GM12878 (cell line): ENCODE results near the gene TMEM86B. TPM values are rescaled to one million over a fixed set of nuclear protein-coding genes. Genes with fewer than 3 reads are reported as not detected.

Experiments used
- ATAC-seq: fragments of 200-7000 bp; cut with Tn5 transposase; 3 replicates; pipeline ENCODE4 v1.9.1; 2020; ENCODE audit warnings: mild to moderate bottlenecking, moderate library complexity
- BruUV-seq: library from RNA; stranded (reverse); fragments of 400-500 nt; replicated peaks from 2 replicates; lab custom pipeline; 2021; lab: Mats Ljungman, UMichigan
- CTCF ChIA-PET: fragments of 300-600 bp; sonication (Branson Sonifier 250); formaldehyde crosslinking; extraction: SDS; loops from one replicate; lab custom pipeline; 2021; ENCODE audit warnings: inconsistent platforms; lab: Yijun Ruan, JAX
- POLR2A ChIA-PET: fragments of 350-600 bp; formaldehyde crosslinking; extraction: SDS; loops from one replicate; lab custom pipeline; 2021; ENCODE audit warnings: inconsistent platforms; lab: Charles Lee
- RAD21 ChIA-PET: fragments of 300-600 bp; sonication (Branson Sonifier 250); formaldehyde crosslinking; loops from one replicate; lab custom pipeline; 2023; ENCODE audit warnings: antibody characterized with exemption; ENCODE audit not compliant: unreplicated experiment; lab: Charles Lee
- SMC1A ChIA-PET: fragments of 300-600 bp; sonication (Branson Sonifier 250); formaldehyde crosslinking; loops from one replicate; lab custom pipeline; 2023; ENCODE audit not compliant: unreplicated experiment, uncharacterized antibody; lab: Charles Lee
- DNase-seq: peaks from one replicate; pipeline ENCODE4 v3.0.0-alpha.2; 2011; ENCODE audit warnings: low read depth, low spot score
- FAIRE-seq: peaks from 3 replicates; lab custom pipeline; 2011; peaks lifted over from hg19 to GRCh38; lab: Jason Lieb, UNC
- H2AFZ ChIP-seq: 2 replicates; pipeline ENCODE4 v1.6.0; 2011; ENCODE audit warnings: low read depth, low read length, control low read depth; ENCODE audit not compliant: control insufficient read depth
- H3K27ac ChIP-seq: 2 replicates; pipeline ENCODE4 v1.5.1; 2011; ENCODE audit warnings: control low read depth; ENCODE audit not compliant: control insufficient read depth, insufficient read depth
- H3K27me3 ChIP-seq, 2 experiments: replicated peaks in 1 of 2; 2 replicates each; pipeline versions ENCODE4 v1.6.0 to v1.6.1; 2011; ENCODE audit warnings: low read length in 1 of 2; ENCODE audit not compliant: control insufficient read depth in 2 of 2, insufficient read depth in 2 of 2
- H3K36me3 ChIP-seq, 2 experiments: 2 replicates each; pipeline ENCODE4 v1.5.1; 2011; ENCODE audit warnings: low read length in 1 of 2; ENCODE audit not compliant: control insufficient read depth in 2 of 2, insufficient read depth in 2 of 2
- H3K4me1 ChIP-seq: 2 replicates; pipeline ENCODE4 v1.6.1; 2011; ENCODE audit warnings: mild to moderate bottlenecking, low read length, moderate library complexity, mixed read lengths; ENCODE audit not compliant: control insufficient read depth, insufficient read depth
- H3K4me2 ChIP-seq: 2 replicates; pipeline ENCODE4 v1.6.0; 2011; ENCODE audit warnings: control low read depth; ENCODE audit not compliant: control insufficient read depth, insufficient read depth
- H3K4me3 ChIP-seq: fragments of 200-600 bp; sonication (generic); 2 replicates; pipeline ENCODE4 v1.5.1; 2016
- H3K79me2 ChIP-seq: 2 replicates; pipeline ENCODE4 v1.6.0; 2011; ENCODE audit warnings: low read length; ENCODE audit not compliant: control insufficient read depth, insufficient read depth
- H3K9ac ChIP-seq: 2 replicates; pipeline ENCODE4 v1.8.0; 2011; ENCODE audit warnings: low read length, control low read depth, mixed read lengths; ENCODE audit not compliant: control insufficient read depth, insufficient read depth
- H3K9me3 ChIP-seq: replicated peaks from 3 replicates; pipeline ENCODE4 v1.5.1; 2011; ENCODE audit warnings: mild to moderate bottlenecking, low read length; ENCODE audit not compliant: control insufficient read depth, insufficient read depth
- H4K20me1 ChIP-seq: 2 replicates; pipeline ENCODE4 v1.6.0; 2011; ENCODE audit not compliant: control insufficient read depth, insufficient read depth
- CBFB ChIP-seq: IDR thresholded peaks from 2 replicates; pipeline ENCODE4 v1.6.1; 2016; ENCODE audit warnings: antibody characterized with exemption, low read depth
- CREM ChIP-seq: IDR thresholded peaks from 2 replicates; pipeline ENCODE4 v1.6.1; 2014; ENCODE audit warnings: antibody characterized with exemption, low read depth
- EGR1 ChIP-seq, 2 experiments: IDR thresholded peaks; 1 replicate in 1 of 2; 2 replicates in 1 of 2; pipeline ENCODE4 v1.6.1; 2011 to 2012; ENCODE audit warnings: low read depth in 2 of 2, low read length in 2 of 2, borderline replicate concordance in 1 of 2, mild to moderate bottlenecking in 1 of 2, moderate library complexity in 1 of 2
- FOS ChIP-seq: IDR thresholded peaks from 3 replicates; pipeline ENCODE4 v1.6.1; 2011; ENCODE audit warnings: borderline replicate concordance; ENCODE audit not compliant: insufficient read length; ENCODE audit errors: extremely low read depth
- HDAC2 ChIP-seq: fragments of 200-600 bp; sonication (generic); IDR thresholded peaks from 2 replicates; pipeline ENCODE4 v1.6.1; 2017
- HDAC6 ChIP-seq: fragments of 200-600 bp; sonication (generic); IDR thresholded peaks from one replicate; pipeline ENCODE4 v1.8.0; 2017; ENCODE audit warnings: antibody characterized with exemption; ENCODE audit not compliant: unreplicated experiment
- JUNB ChIP-seq: IDR thresholded peaks from 2 replicates; pipeline ENCODE4 v1.6.1; 2016; ENCODE audit warnings: antibody characterized with exemption, mild to moderate bottlenecking
- KAT2A ChIP-seq: conservative IDR thresholded peaks from 2 replicates; pipeline ENCODE4 v1.6.1; 2011; ENCODE audit warnings: low read depth, low read length; ENCODE audit not compliant: control insufficient read depth
- NFYB ChIP-seq: IDR thresholded peaks from 2 replicates; pipeline ENCODE4 v1.6.1; 2011; ENCODE audit warnings: low read depth, mild to moderate bottlenecking, low read length, improper control_type of control experiment, moderate library complexity; ENCODE audit not compliant: insufficient read depth
- POLR2AphosphoS5 ChIP-seq: IDR thresholded peaks from 2 replicates; pipeline ENCODE4 v1.6.1; 2011; ENCODE audit warnings: mild to moderate bottlenecking, low read length, inconsistent platforms
- RAD21 ChIP-seq: IDR thresholded peaks from 2 replicates; pipeline ENCODE4 v1.6.1; 2011; ENCODE audit warnings: mild to moderate bottlenecking, low read depth, low read length, moderate library complexity; ENCODE audit not compliant: insufficient read depth
- RUNX3 ChIP-seq: IDR thresholded peaks from 2 replicates; pipeline ENCODE4 v1.6.1; 2012; ENCODE audit warnings: low read length, inconsistent platforms
- SMAD1 ChIP-seq: fragments of 450-650 bp; IDR thresholded peaks from 2 replicates; pipeline ENCODE4 v1.6.1; 2018; ENCODE audit warnings: mild to moderate bottlenecking, low read depth; ENCODE audit not compliant: partially characterized antibody
- SMC3 ChIP-seq: IDR thresholded peaks from 2 replicates; pipeline ENCODE4 v1.6.1; 2011; ENCODE audit warnings: low read length, improper control_type of control experiment, borderline replicate concordance
- SP1 ChIP-seq: IDR thresholded peaks from one replicate; pipeline ENCODE4 v1.6.1; 2011; ENCODE audit warnings: low read depth, low read length
- SPI1 ChIP-seq: IDR thresholded peaks from 2 replicates; pipeline ENCODE4 v1.6.1; 2011; ENCODE audit warnings: low read depth, mild to moderate bottlenecking, low read length, moderate library complexity, borderline replicate concordance; ENCODE audit not compliant: insufficient read depth
- STAT3 ChIP-seq: IDR thresholded peaks from 2 replicates; pipeline ENCODE4 v1.6.1; 2011; ENCODE audit warnings: low read depth, low read length, improper control_type of control experiment
- whole genome bisulfite sequencing: methylation state at CpG from one replicate; pipeline ENCODE4 v1.1.6; 2016; ENCODE audit warnings: low lambda C conversion rate; ENCODE audit not compliant: insufficient replicate concordance, insufficient coverage; ENCODE audit errors: missing lambda C conversion rate; 5-methylcytosine and 5-hydroxymethylcytosine counted together
- in situ Hi-C: fragments of 300-500 bp; cut with MboI; formaldehyde crosslinking; loops from 9 replicates; pipeline ENCODE4 v1.14.3; 2018; ENCODE audit warnings: mixed read lengths
- intact Hi-C: fragments of 100-400 bp; cut with micrococcal nuclease; formaldehyde crosslinking; loops from one replicate; pipeline ENCODE4 v1.14.2; 2022; ENCODE audit not compliant: unreplicated experiment
- polyA plus RNA-seq, 11 experiments: library from polyadenylated mRNA; depleted of rRNA in 4 of 11; unstranded in 6 of 11; stranded (reverse) in 5 of 11; fragments of >200 nt; fragmentation: Nextera tagmentation in 4 of 11; fragmentation: Illumina TruSeq in 1 of 11; extraction: Ambion mirVana in 4 of 11; extraction: Trizol in 1 of 11; gene quantifications; 1 replicate in 1 of 11; 2 replicates in 10 of 11; pipeline versions ENCODE4 v1.2.1 to v1.2.3, GENCODE V29; 2011 to 2016; ENCODE audit warnings: inconsistent platforms in 2 of 11, missing spikeins in 2 of 11, low read depth in 1 of 11
- total RNA-seq, 4 experiments: library from RNA; depleted of rRNA in 3 of 4; stranded (reverse); fragments of >200 nt in 3 of 4; fragmentation: Illumina TruSeq in 1 of 4; extraction: Trizol in 1 of 4; gene quantifications; 2 replicates each; pipeline versions ENCODE4 v1.2.1 to v1.2.3, GENCODE V29; 2013 to 2021
- TF ChIP-seq, protein P1 (sequence below): fragments of 450-650 bp; IDR thresholded peaks from 2 replicates; pipeline ENCODE4 v1.6.1; 2018; ENCODE audit warnings: mild to moderate bottlenecking, low read depth, moderate library complexity; ENCODE audit not compliant: partially characterized antibody
- TF ChIP-seq, protein P2 (sequence below): fragments of 450-650 bp; IDR thresholded peaks from 2 replicates; pipeline ENCODE4 v1.6.1; 2018; ENCODE audit warnings: borderline replicate concordance, mild to moderate bottlenecking; ENCODE audit not compliant: partially characterized antibody

TMEM86B gene
- total and polyA plus RNA-seq, 10 of the 15 experiments (the other 5 are each of a cell fraction or from before 2014, with no cell fraction given): 0.26 to 10.6 (median 1.8) TPM

DNA sequence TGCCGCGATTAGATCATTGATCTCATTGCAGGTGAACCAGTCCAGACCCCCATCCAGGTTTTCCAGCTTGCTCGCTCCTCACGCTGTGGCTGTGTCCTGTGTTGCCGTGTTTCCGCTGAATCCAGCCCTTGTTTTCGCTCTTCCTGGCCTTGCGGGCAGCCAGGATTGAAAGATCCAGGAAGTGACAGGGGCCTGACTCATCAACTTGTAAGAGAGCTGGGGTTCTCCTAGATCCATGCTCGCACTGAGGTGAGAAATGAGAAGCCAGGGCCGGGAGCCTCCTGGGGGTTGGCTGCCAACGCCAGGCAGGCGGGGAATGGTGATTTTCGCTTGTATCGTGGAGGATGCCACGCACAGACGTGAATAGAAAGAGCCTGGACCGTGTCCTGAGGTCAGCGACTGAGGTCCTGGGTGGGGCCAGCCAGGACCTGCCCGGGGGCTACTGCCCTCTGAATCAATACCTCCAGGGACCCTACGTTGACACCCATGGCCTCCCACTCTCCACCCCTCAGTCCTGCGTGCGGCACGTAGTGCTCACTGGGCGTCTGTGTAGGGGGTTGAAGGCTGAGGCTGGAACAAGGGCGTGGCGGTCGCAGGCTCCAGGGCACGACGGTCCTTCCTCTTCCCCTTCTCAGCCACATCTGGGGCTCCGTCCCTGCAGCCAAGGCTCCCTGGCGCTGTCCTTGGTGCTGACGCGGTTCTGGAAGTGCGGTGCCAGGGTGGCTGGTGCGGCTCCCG, 11.9 kb downstream of the TMEM86B start:
- Histone ChIP-seq H3K9me3 (peaks cover 3% of the 10 kb centered on the region; the same call in 1 of the 3 replicates), H3K36me3 (no peaks in the 10 kb centered on the region), H3K4me3 (no peak overlapping the region; the same call in 1 of the 2 replicates), H2AFZ (no peak overlapping the region), H3K9ac (no peak overlapping the region), H3K27me3 (no peaks in the 10 kb centered on the region), H3K4me2 (no peak overlapping the region), H3K4me1 (no peaks in the 10 kb centered on the region), H4K20me1 (no peaks in the 10 kb centered on the region), H3K79me2 (no peaks in the 10 kb centered on the region), H3K27ac (no peak overlapping the region)
- ChIA-PET CTCF (interaction anchor here (0.7 to 1.0 kb wide), 2 partner anchors 287 to 338 kb away, joined by 3 read pairs; no protein-coding TSS in a partner anchor), POLR2A (interaction anchor here (1.1 kb wide), 1 partner anchor 260 kb away, joined by 3 read pairs; the partner anchor contains the start of gene ZNF628), RAD21 (no interaction called here), SMC1A (no interaction called here)
- BruUV-seq: no TSS peak
- FAIRE-seq (no peak), DNase-seq (no peak), ATAC-seq (peak; percentile 70)
- 23% methylated on average over 36 of the region's 36 CpGs for WGBS
- intact Hi-C loops (no loop called here), in situ Hi-C loops (no loop called here)
- no peak for TF ChIP-seq CREM
- TF ChIP-seq, protein P1, sequence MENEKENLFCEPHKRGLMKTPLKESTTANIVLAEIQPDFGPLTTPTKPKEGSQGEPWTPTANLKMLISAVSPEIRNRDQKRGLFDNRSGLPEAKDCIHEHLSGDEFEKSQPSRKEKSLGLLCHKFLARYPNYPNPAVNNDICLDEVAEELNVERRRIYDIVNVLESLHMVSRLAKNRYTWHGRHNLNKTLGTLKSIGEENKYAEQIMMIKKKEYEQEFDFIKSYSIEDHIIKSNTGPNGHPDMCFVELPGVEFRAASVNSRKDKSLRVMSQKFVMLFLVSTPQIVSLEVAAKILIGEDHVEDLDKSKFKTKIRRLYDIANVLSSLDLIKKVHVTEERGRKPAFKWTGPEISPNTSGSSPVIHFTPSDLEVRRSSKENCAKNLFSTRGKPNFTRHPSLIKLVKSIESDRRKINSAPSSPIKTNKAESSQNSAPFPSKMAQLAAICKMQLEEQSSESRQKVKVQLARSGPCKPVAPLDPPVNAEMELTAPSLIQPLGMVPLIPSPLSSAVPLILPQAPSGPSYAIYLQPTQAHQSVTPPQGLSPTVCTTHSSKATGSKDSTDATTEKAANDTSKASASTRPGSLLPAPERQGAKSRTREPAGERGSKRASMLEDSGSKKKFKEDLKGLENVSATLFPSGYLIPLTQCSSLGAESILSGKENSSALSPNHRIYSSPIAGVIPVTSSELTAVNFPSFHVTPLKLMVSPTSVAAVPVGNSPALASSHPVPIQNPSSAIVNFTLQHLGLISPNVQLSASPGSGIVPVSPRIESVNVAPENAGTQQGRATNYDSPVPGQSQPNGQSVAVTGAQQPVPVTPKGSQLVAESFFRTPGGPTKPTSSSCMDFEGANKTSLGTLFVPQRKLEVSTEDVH: no peak
- no peak for TF ChIP-seq FOS
- TF ChIP-seq SPI1: 0 out of 2 replicates have a peak, but pooled peaks have one; percentile 9
- TF ChIP-seq RUNX3: peak; percentile 56
- TF ChIP-seq EGR1 (IDR thresholded peaks at IDR 0.05; ENCODE audit: borderline replicate concordance in 1 of 2, low read depth in 2 of 2, low read length in 2 of 2): no peak
- no peak for TF ChIP-seq KAT2A
- peak; percentile 86 for TF ChIP-seq SP1
- TF ChIP-seq, protein P2, sequence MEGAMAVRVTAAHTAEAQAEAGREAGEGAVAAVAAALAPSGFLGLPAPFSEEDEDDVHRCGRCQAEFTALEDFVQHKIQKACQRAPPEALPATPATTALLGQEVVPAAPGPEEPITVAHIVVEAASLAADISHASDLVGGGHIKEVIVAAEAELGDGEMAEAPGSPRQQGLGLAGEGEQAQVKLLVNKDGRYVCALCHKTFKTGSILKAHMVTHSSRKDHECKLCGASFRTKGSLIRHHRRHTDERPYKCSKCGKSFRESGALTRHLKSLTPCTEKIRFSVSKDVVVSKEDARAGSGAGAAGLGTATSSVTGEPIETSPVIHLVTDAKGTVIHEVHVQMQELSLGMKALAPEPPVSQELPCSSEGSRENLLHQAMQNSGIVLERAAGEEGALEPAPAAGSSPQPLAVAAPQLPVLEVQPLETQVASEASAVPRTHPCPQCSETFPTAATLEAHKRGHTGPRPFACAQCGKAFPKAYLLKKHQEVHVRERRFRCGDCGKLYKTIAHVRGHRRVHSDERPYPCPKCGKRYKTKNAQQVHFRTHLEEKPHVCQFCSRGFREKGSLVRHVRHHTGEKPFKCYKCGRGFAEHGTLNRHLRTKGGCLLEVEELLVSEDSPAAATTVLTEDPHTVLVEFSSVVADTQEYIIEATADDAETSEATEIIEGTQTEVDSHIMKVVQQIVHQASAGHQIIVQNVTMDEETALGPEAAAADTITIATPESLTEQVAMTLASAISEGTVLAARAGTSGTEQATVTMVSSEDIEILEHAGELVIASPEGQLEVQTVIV: no peak
- no peak for TF ChIP-seq HDAC6
- TF ChIP-seq CBFB: no peak
- peak; percentile 11; the same call in 1 of the 2 replicates for TF ChIP-seq SMC3
- no peak for TF ChIP-seq JUNB
- TF ChIP-seq RAD21: no peak
- no peak for TF ChIP-seq STAT3
- no peak for TF ChIP-seq HDAC2
- no peak for TF ChIP-seq NFYB
- TF ChIP-seq SMAD1: no peak
- TF ChIP-seq POLR2AphosphoS5: no peak
